Mesodermal cell (in vitro differentiated cells): ENCODE data around the gene CTAGE15.
"Not testable (repeated sequence)": the region's sequence is repeated elsewhere in the genome, so short reads cannot be mapped to it uniquely, and the experiment has no call there.

Experiments
- H3K27ac ChIP-seq: 2 replicates; pipeline ENCODE4 v1.7.0; 2013; ENCODE audit warnings: mild to moderate bottlenecking, low read depth, low read length, moderate library complexity; ENCODE audit not compliant: severe bottlenecking
- H3K36me3 ChIP-seq: 2 replicates; pipeline ENCODE4 v1.7.1; 2013; ENCODE audit warnings: mild to moderate bottlenecking, low read length, moderate library complexity; ENCODE audit not compliant: control insufficient read depth, insufficient read depth
- H3K4me1 ChIP-seq: one replicate; pipeline ENCODE4 v1.7.1; 2013; ENCODE audit warnings: mild to moderate bottlenecking, low read length; ENCODE audit not compliant: insufficient read depth, control insufficient read depth, poor library complexity, severe bottlenecking
- H3K4me3 ChIP-seq: 2 replicates; pipeline ENCODE4 v1.7.0; 2013; ENCODE audit warnings: low read length, control low read depth, mild to moderate bottlenecking; ENCODE audit not compliant: insufficient read depth, poor library complexity, severe bottlenecking; ENCODE audit errors: extremely low read depth
- H3K9me3 ChIP-seq: 2 replicates; pipeline ENCODE4 v1.7.1; 2013; ENCODE audit warnings: mild to moderate bottlenecking, low read length, moderate library complexity; ENCODE audit not compliant: control insufficient read depth
- WGBS, 2 experiments: methylation state at CpG; one replicate each; pipeline ENCODE4 v1.1.5; 2013; ENCODE audit warnings: missing lambda C conversion rate in 2 of 2; ENCODE audit not compliant: insufficient coverage in 2 of 2; 5-methylcytosine and 5-hydroxymethylcytosine counted together

The CTAGE15 gene

GRCh38 chr7:143566001-143566400 is 5.6 kb upstream of the CTAGE15 start:
- not testable (repeated sequence) for H3K27ac ChIP-seq, H3K4me1 ChIP-seq
- whole genome bisulfite sequencing, 2 experiments, result no CpG with 5 or more reads among the region's 1 CpG

GRCh38 chr7:143588183-143588582 is 16.6 kb downstream of the CTAGE15 start:
- H3K36me3 ChIP-seq, H3K9me3 ChIP-seq, H3K27ac ChIP-seq, H3K4me1 ChIP-seq, H3K4me3 ChIP-seq: not testable (repeated sequence)
- no CpG with 5 or more reads among the region's 3 CpGs for WGBS, 2 experiments

More at GRCh38 chr7:143566001-143566400, 5.6 kb upstream of the CTAGE15 start:
- not testable (repeated sequence) for H3K4me3 ChIP-seq, H3K9me3 ChIP-seq, H3K36me3 ChIP-seq

- not testable (repeated sequence) for H3K9me3 ChIP-seq, H3K36me3 ChIP-seq, H3K4me1 ChIP-seq, H3K4me3 ChIP-seq, H3K27ac ChIP-seq
These were observed 18.3 kb downstream of the CTAGE15 start for GRCh38 chr7:143589897-143590296.

GRCh38 chr7:143598086-143598485 is 26.5 kb downstream of the CTAGE15 start:
- no CpG with 5 or more reads among the region's 11 CpGs for WGBS, 2 experiments
- not testable (repeated sequence) for H3K36me3 ChIP-seq, H3K4me1 ChIP-seq, H3K9me3 ChIP-seq, H3K27ac ChIP-seq, H3K4me3 ChIP-seq

GRCh38 chr7:143603549-143603948 is 31.9 kb downstream of the CTAGE15 start:
- H3K27ac ChIP-seq, H3K4me1 ChIP-seq, H3K36me3 ChIP-seq, H3K4me3 ChIP-seq, H3K9me3 ChIP-seq: not testable (repeated sequence)
- no CpG with 5 or more reads among the region's 2 CpGs for WGBS, 2 experiments

- not testable (repeated sequence) for H3K4me3 ChIP-seq, H3K36me3 ChIP-seq, H3K27ac ChIP-seq, H3K4me1 ChIP-seq, H3K9me3 ChIP-seq
- no CpG with 5 or more reads among the region's 1 CpG for WGBS, 2 experiments
These were observed 34.5 kb downstream of the CTAGE15 start for GRCh38 chr7:143606088-143606487.

- WGBS, 2 experiments, result no CpG with 5 or more reads among the region's 6 CpGs
- not testable (repeated sequence) for H3K4me3 ChIP-seq, H3K36me3 ChIP-seq, H3K9me3 ChIP-seq, H3K4me1 ChIP-seq, H3K27ac ChIP-seq
These were observed 43.9 kb downstream of the CTAGE15 start for GRCh38 chr7:143615545-143615944.

- H3K4me3 ChIP-seq, H3K27ac ChIP-seq, H3K9me3 ChIP-seq, H3K4me1 ChIP-seq, H3K36me3 ChIP-seq: not testable (repeated sequence)
- WGBS, 2 experiments, result no CpG with 5 or more reads among the region's 1 CpG
These were observed 45.6 kb downstream of the CTAGE15 start for GRCh38 chr7:143617204-143617603.

GRCh38 chr7:143620058-143620457 is 48.5 kb downstream of the CTAGE15 start:
- WGBS, 2 experiments, result no CpG with 5 or more reads among the region's 23 CpGs
- not testable (repeated sequence) for H3K36me3 ChIP-seq, H3K4me3 ChIP-seq, H3K27ac ChIP-seq, H3K4me1 ChIP-seq, H3K9me3 ChIP-seq

- not testable (repeated sequence) for H3K9me3 ChIP-seq, H3K4me3 ChIP-seq, H3K4me1 ChIP-seq, H3K27ac ChIP-seq, H3K36me3 ChIP-seq
- WGBS, 2 experiments, result no CpG with 5 or more reads among the region's 38 CpGs
These were observed 49.0 kb downstream of the CTAGE15 start, which contains the start of gene TCAF2 for GRCh38 chr7:143620646-143621045. TSS of gene TCAF2 (plus strand) at chr7:143620974.

GRCh38 chr7:143621175-143621574 is 49.6 kb downstream of the CTAGE15 start:
- H3K9me3 ChIP-seq, H3K27ac ChIP-seq, H3K4me3 ChIP-seq, H3K36me3 ChIP-seq, H3K4me1 ChIP-seq: not testable (repeated sequence)
- no CpG with 5 or more reads among the region's 16 CpGs for WGBS, 2 experiments

- H3K36me3 ChIP-seq, H3K4me3 ChIP-seq, H3K4me1 ChIP-seq, H3K9me3 ChIP-seq, H3K27ac ChIP-seq: not testable (repeated sequence)
- no CpG with 5 or more reads among the region's 17 CpGs for WGBS, 2 experiments
These were observed 50.5 kb downstream of the CTAGE15 start for GRCh38 chr7:143622130-143622529.
